Cardiac fibroblast (primary cell): ENCODE data around the gene WHAMM.

Experiments used
- DNase-seq, 2 donors: peaks; one replicate each; pipeline versions ENCODE4 v3.0.0 to v3.0.0-alpha.2; 2010; ENCODE audit warnings: low read depth in 2 of 2
- H3K4me3 ChIP-seq, 2 donors: replicated peaks in 1 of 2; 1 replicate in 1 of 2; 2 replicates in 1 of 2; pipeline ENCODE4 v1.5.1; 2011; ENCODE audit warnings: low read depth in 2 of 2, low read length in 2 of 2, mild to moderate bottlenecking in 2 of 2, moderate library complexity in 1 of 2
- CTCF ChIP-seq: IDR thresholded peaks from one replicate; pipeline ENCODE4 v1.5.1; 2011; ENCODE audit warnings: low read depth, mild to moderate bottlenecking, low read length, inconsistent platforms

WHAMM gene

GRCh38 chr15:82835391-82835917 lies 26.0 kb downstream of the WHAMM start:
- no peak for DNase-seq

GRCh38 chr15:82838096-82838735 lies 28.8 kb downstream of the WHAMM start:
- no peak for TF ChIP-seq CTCF
- H3K4me3 ChIP-seq = no peak overlapping the region
- no peak for DNase-seq

More at GRCh38 chr15:82835391-82835917, 26.0 kb downstream of the WHAMM start:
- H3K4me3 ChIP-seq = no peak overlapping the region
- TF ChIP-seq CTCF = no peak

- no peak for TF ChIP-seq CTCF
- no peak overlapping the region for H3K4me3 ChIP-seq
- no peak for DNase-seq
Measured at GRCh38 chr15:82839136-82839535, 29.7 kb downstream of the WHAMM start.

GRCh38 chr15:82840166-82840565 lies 30.7 kb downstream of the WHAMM start:
- H3K4me3 ChIP-seq = no peak overlapping the region
- TF ChIP-seq CTCF = no peak
- DNase-seq = no peak

GRCh38 chr15:82843566-82843965 lies 34.1 kb downstream of the WHAMM start:
- no peak for TF ChIP-seq CTCF
- no peak overlapping the region for H3K4me3 ChIP-seq
- DNase-seq = no peak

- no peak for TF ChIP-seq CTCF
- DNase-seq = no peak
- no peak overlapping the region for H3K4me3 ChIP-seq
Measured at GRCh38 chr15:82845686-82846085, 36.3 kb downstream of the WHAMM start.

- no peak for TF ChIP-seq CTCF
- H3K4me3 ChIP-seq = no peak overlapping the region
- DNase-seq = no peak
Measured at GRCh38 chr15:82846621-82847020, 37.2 kb downstream of the WHAMM start.
